ENCODE data around the gene SOAT1.
"Not testable (repeated sequence)": the region's sequence is repeated elsewhere in the genome, so short reads cannot be mapped to it uniquely, and the experiment has no call there.

- TF ChIP-seq POLR2AphosphoS5 (IDR thresholded peaks at IDR 0.05; ENCODE audit: low read depth, low read length); POLR2A (IDR thresholded peaks at IDR 0.05; ENCODE audit: control extremely low read depth in 1 of 2, low read depth in 2 of 2, low read length in 2 of 2); CTCF (IDR thresholded peaks at IDR 0.05; ENCODE audit: control extremely low read depth in 1 of 3, insufficient read depth in 1 of 3, low read depth in 1 of 3, low read length in 3 of 3); YY1 (IDR thresholded peaks at IDR 0.05; ENCODE audit: low read depth, low read length); SUZ12 (IDR thresholded peaks at IDR 0.05; ENCODE audit: low read length); SIN3A (conservative IDR thresholded peaks at IDR 0.05 in 1 of 2, IDR thresholded peaks at IDR 0.05 in 1 of 2; ENCODE audit: low read depth in 1 of 2, low read length in 2 of 2); RXRA (IDR thresholded peaks at IDR 0.05; ENCODE audit: insufficient read depth, low read depth, low read length); USF2 (IDR thresholded peaks at IDR 0.05; ENCODE audit: low read length); JUN (IDR thresholded peaks at IDR 0.05; ENCODE audit: low read depth, low read length); EP300 (IDR thresholded peaks at IDR 0.05; ENCODE audit: borderline replicate concordance in 1 of 2, low read depth in 2 of 2, low read length in 2 of 2): not testable (repeated sequence)
These were observed 48.2 kb upstream of the SOAT1 start for GRCh38 chr1:179245426-179245825.
